HG03139 (cell line): ENCODE data around the gene KATNB1.
"Not testable (repeated sequence)": the region's sequence is repeated elsewhere in the genome, so short reads cannot be mapped to it uniquely, and the experiment has no call there.

Experiments used
- ATAC-seq: cut with Tn5 transposase; IDR thresholded peaks from one replicate; pipeline ENCODE4 v1.9.1; 2021; ENCODE audit not compliant: unreplicated experiment

KATNB1 gene

DNA sequence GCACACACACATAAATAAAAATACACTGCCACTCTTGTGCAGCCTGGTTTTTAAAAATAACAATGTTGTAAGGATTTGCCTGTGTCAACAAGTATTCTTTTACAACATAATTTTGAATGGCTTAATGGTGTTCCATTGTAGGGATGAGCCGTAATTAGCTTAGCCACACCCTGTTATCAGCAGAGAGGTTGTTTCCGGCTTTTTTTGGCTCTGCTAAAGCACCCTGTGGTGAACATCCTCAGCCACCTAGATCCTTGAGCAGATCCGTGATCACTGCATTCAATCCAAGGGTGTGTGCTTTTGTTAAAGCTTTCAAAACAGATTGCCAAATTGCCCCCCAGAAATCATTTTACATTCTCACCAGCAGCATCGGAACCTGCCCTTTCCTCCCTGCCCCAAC lies 7.0 kb downstream of the KATNB1 start:
- ATAC-seq = no peak

GRCh38 chr16:57743458-57743857 lies 7.9 kb downstream of the KATNB1 start:
- ATAC-seq = no peak

DNA sequence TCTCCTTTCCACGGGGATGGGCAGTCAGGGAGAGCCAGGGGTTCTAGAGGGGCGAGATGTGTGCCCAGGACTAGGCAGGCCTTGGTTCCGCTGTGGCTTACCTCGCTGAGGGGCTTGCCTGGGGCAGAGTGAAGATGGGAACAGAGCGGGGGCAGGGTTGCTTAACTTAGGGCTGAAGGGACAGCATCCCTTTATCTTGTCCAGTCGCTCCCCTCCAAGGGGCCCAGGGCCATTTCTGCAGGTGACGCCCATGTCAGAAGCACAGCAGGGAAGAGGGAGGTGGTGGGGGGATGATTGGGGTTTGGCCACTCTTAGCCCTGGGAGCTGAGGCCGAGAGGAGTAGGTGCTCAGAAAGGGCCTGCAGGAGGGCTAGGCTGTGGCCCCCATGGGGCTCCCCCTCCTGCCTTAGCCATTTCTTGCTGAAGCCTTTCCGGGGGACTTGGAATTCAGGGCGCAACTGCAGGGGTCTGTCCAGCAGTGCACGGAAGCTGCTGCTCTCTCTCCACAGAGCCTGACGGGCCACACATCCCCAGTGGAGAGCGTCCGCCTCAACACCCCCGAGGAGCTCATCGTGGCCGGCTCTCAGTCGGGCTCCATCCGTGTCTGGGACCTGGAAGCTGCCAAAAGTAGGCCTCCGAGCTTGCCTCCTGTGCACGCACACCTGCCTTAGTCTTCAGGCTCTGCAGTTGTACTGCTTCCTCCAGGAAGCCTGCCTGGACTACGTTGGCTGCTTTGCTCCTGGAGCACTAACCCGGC lies 8.5 kb downstream of the KATNB1 start:
- no peak for ATAC-seq

DNA sequence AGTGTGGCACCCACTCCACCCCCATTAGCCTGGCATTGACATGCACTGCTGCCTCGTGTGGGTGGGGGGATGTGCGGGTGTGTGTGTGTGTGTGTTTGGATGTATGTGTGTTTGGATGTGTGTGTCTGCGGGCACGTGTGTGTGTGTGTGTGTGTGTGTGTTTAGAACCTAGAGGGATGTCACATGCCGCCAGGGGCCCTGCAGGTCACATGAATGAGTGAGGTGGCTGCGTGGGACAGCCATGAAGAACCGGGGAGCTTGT lies 9.0 kb downstream of the KATNB1 start:
- ATAC-seq = no peak

- no peak for ATAC-seq
Observed at GRCh38 chr16:57745768-57746167, 10.2 kb downstream of the KATNB1 start.

GRCh38 chr16:57746316-57746715 lies 10.7 kb downstream of the KATNB1 start:
- not testable (repeated sequence) for ATAC-seq

DNA sequence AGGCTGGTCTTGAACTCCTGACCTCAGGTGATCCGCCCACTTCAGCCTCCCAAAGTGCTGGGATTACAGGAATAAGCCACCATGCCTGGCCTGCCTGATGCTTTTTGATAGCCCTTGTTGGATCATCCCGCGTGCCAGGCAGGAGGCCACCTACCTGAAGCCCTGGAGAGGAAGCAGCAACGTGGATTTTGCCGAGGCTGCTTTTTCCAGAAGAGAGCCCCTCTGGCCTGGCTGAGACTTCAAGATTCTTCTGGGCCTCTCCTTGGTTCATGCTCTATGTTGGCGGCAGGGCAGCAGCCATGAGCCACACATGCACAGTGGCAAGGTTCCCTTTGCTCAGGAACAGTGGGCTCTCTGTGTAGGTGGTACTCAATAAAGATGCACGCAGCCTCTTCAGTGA lies 11.5 kb downstream of the KATNB1 start:
- no peak for ATAC-seq

- ATAC-seq = no peak
Observed at GRCh38 chr16:57747496-57747895, 11.9 kb downstream of the KATNB1 start.

- no peak for ATAC-seq
Observed at GRCh38 chr16:57747996-57748395, 12.4 kb downstream of the KATNB1 start.

GRCh38 chr16:57748596-57748995 lies 13.0 kb downstream of the KATNB1 start:
- no peak for ATAC-seq

GRCh38 chr16:57749101-57749692 lies 13.6 kb downstream of the KATNB1 start:
- no peak for ATAC-seq

DNA sequence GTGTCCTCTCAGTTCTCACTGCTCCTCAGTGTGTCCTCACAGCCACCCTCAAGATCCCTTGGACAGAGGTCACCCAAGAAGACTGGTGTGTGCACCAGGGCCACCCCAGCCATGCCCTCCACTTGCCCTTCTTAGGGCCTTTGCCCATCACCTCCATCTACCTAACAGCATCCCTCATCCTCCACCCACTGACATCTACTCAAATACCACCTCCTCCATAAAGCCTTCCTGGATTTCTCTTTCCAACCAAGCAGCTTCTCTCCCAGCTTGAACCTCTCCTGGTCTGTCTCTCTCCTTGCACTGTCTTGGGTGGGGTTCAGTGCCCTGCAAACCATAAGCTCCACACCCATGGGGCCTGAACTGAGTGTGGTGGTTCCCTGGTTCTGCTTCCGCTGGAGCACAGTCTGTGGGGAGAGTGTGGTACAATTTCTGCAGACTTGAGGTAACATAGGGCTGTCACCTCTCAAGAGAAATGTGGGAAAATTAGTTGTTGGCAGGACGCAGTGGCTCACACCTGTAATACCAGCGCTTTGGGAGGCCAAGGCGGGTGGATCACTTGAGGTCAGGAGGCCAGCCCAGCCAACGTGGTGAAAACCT lies 14.4 kb downstream of the KATNB1 start:
- ATAC-seq = no peak

GRCh38 chr16:57750796-57751538 lies 15.4 kb downstream of the KATNB1 start:
- no peak for ATAC-seq

GRCh38 chr16:57751539-57752202 lies 16.1 kb downstream of the KATNB1 start:
- no peak for ATAC-seq

- no peak for ATAC-seq
Observed at GRCh38 chr16:57752203-57752580, 16.6 kb downstream of the KATNB1 start.

- no peak for ATAC-seq
Observed at GRCh38 chr16:57752581-57753447, 17.2 kb downstream of the KATNB1 start.

DNA sequence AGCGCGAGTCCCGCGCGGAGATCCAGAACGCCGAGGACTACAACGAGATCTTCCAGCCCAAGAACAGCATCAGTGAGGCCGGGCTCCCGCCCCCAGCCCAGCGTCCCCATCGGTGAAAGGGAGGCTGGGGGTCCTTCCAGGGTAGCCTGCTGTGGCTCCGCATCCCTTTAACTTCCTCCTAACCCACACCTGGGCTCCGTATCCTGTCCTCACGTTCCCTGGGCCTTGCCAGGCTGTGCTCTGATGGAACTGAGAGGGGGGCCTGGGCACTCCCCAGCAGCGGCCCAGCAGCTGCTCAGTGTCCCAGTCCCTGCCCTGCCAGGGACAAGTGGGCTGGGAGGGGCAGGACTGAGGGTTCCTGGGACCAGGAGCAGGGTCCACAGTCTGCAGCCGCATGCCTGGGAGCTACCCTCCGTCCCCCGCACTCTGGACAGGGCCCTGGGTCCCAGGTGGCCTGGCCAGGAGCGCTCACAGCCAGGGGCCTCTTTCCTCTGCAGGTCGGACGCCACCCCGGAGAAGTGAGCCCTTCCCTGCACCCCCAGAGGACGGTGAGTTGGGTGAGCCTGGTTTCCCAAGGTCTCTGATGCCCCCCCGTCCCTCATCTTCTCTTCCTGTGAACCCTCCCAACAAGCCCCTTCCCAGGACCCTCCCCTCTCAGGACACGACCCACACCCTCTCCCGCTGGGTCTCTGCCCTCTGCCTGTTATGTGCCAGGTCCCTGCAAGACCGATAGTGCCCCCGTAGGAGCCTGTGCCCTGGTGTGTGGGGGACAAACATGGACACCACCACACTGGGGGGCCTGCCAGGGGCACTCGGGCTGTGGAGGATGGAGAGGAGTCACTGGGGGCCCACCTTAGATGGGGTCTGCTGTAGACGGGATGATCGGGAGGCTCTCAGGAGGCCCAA lies 18.1 kb downstream of the KATNB1 start:
- ATAC-seq = no peak

GRCh38 chr16:57754354-57755060 lies 18.9 kb downstream of the KATNB1 start:
- no peak for ATAC-seq
